HG02588 (cell line): ENCODE results near the gene MYMX.
"Not testable (repeated sequence)": the region's sequence is repeated elsewhere in the genome, so short reads cannot be mapped to it uniquely, and the experiment has no call there.

Experiments used
- ATAC-seq: cut with Tn5 transposase; IDR thresholded peaks from one replicate; pipeline ENCODE4 v1.9.1; 2021; ENCODE audit warnings: mild to moderate bottlenecking, moderate library complexity; ENCODE audit not compliant: unreplicated experiment

Gene MYMX

DNA sequence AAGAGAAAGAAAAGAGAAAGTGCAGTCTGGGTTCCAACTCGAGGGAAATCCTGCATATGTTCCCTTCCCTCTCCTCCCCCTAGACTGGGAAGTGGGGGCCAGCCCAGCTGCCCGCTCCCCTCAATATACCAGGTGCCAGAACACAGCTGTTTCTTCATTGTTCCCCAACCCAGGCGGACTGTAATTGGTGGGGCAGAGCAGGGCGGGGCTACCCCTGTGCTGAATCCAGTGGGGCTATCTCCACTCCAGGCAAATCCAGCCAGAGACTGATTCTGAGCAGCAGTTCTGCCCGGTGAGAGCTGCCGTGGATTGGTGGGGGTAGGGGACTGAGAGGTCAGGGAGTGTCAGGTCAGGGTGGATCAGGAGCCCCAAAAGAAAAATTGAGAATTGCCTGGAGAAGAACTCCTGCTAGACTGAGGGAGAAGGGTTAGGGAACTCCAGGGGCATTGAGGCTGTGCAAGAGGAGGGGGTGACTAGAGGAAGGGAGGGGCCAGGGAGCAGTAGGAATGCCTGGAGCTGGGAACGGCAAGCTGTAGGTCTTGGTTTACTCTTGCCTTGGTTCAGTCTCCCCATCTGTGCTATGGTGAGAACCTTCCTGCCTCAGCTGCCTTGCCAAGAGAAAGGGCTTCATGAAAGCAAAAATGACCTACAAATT, at the start of gene MYMX:
Gene MYMX (plus strand): TSS at position 250 of the 655 bp plus-strand sequence. CDS start 546 bp downstream, outside the sequence.
- ATAC-seq, result no peak

DNA sequence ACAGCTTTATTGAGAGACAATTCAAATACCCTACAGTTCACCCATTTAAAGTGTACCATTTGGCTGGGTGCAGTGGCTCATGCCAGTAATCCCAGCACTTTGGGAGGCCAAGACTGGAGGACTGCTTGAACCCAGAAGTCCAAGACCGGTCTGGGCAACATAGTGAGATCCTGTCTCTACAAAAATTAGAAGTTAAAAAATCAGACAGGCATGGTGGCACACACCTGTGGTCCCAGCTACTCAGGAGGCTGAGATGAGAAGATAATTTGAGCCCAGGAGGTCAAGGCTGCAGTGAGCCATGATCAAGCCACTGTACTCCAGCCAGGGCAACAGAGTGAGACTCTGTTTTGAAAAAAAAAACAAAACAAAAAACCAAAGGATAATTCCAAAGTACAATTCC, 49.2 kb upstream of the MYMX start:
- no peak for ATAC-seq

DNA sequence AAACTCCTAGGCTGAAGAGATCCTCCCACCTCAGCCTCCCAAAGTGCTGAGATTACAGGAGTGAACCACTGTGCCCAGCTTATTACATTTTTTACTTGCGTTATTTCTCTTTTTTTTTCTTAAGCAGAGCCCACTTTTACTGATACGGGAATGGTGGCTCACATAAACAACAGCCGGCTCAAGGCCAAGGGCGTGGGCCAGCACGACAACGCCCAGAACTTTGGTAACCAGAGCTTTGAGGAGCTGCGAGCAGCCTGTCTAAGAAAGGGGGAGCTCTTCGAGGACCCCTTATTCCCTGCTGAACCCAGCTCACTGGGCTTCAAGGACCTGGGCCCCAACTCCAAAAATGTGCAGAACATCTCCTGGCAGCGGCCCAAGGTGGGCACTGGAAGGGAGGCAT, 47.6 kb upstream of the MYMX start:
- ATAC-seq, result no peak

DNA sequence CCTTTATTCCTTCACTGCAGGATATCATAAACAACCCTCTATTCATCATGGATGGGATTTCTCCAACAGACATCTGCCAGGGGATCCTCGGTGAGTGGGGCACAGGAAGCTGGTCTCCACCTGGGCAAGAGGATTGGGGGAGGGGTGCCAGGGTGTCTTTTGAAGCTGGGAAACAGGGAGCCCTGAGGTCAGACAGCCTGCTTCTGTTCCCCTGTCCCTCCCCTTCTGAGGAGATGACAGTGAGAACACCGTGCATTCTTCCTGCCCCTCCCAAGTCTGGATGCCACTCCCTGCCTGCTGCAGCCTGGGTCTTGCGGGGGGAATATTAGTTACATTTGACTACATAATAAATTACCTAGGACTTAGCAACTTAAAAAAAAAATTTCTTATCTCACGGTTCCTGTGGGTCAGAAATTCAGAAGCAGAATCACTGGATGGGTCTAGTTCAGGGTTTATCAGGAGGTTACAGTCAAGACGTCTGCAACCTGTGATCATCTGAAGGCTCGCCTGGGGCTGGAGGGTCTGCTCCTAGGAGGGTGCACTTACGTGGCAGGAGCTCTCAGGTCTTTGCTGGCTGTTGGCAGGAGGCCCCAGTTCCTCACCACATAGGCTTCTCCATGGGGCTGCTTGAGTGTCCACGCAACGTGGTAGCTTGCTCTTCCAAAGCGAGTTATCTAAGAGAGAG, 46.7 kb upstream of the MYMX start:
- no peak for ATAC-seq

DNA sequence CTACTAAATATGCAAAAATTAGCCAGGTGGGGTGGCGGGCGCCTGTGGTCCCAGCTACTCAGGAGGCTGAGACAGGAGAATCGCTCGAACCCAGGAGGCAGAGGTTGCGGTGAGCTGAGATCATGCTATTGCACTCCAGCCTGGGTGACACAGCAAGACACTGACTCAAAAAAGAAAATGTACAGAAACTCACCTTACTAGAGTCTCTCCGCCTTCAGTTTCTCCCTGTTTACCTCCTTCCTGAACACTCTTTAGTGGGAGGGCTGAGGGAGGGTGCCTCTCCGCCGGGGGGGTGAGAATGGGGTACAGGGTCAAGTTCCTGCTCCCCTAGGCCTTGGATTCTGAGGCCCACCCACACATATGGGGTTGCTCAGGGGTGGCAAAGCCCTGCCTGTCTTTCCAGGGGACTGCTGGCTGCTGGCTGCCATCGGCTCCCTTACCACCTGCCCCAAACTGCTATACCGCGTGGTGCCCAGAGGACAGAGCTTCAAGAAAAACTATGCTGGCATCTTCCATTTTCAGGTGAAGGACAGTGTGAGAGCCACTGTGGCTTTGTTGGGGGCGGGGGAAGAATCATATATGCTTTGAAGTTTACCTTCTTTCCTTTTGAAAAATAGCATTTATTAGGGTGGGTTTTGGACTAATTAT, 44.7 kb upstream of the MYMX start:
- ATAC-seq, result no peak

DNA sequence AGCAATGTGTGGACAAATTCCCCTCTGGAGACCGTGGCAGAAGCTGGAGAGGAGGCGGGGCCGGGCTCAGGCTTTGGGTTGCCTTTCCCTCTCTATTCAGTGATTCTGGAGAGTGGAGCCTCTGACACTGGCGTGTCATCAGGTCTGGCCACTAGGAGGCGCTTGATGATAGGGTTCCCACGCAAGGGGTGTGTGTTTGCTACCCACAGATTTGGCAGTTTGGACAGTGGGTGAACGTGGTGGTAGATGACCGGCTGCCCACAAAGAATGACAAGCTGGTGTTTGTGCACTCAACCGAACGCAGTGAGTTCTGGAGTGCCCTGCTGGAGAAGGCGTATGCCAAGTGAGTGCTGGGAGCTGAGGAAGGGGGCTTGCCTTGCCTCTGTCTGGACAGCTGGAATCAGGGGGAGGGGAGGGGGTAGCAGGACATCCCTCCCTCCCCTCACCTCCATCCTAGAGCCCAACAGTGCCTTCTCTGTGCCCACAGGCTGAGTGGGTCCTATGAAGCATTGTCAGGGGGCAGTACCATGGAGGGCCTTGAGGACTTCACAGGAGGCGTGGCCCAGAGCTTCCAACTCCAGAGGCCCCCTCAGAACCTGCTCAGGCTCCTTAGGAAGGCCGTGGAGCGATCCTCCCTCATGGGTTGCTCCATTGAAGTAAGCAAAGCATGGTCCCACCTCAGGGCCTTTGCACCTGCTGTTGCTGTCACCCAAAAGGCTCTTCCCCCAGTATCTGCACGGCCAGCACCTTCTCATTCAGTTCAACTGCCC, 43.8 kb upstream of the MYMX start:
- no peak for ATAC-seq

DNA sequence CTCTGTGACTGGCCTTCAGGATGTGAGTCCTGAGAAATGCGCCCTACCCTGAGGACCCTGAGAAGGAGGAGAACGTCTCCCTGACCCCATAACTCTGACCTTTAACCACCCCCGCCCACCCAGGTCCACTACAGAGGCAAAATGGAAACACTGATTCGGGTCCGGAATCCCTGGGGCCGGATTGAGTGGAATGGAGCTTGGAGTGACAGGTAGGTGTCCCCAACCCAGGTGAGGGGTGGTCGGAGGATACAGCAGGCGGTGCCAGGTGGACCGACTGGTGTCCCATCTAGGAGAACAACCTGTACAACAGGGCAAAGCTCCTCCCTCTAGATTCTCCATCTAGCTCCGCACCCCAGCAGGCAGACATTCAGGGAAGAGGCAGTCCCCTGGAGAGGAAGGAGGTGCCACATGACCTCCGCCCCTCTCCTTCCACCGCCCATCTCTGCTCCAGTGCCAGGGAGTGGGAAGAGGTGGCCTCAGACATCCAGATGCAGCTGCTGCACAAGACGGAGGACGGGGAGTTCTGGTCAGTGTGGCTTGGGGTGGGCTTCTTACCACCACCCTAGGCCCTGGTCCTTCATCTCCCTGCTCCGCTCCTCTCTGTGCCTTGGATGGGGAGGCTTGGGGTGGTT, 40.5 kb upstream of the MYMX start:
- ATAC-seq, result no peak

DNA sequence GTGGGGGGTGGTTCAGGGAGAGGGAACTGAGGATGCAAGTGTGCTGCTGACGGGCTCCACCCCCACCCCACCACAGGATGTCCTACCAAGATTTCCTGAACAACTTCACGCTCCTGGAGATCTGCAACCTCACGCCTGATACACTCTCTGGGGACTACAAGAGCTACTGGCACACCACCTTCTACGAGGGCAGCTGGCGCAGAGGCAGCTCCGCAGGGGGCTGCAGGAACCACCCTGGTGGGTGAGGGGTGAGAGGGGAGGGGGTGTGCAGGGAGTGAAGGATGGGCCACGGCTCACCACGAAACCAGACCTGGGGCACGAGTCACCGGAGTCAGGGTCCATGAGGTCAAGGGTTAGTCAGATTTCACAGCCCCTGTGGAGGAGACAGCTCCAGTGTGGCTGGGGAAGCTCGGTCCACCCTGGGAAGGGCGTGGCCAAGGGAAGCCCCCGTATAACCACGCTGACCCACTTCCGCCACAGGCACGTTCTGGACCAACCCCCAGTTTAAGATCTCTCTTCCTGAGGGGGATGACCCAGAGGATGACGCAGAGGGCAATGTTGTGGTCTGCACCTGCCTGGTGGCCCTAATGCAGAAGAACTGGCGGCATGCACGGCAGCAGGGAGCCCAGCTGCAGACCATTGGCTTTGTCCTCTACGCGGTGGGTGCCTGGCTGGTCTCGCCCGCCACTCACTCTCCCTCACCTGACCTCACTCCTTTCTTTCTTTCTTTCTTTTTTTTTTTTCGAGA, 39.8 kb upstream of the MYMX start:
- no peak for ATAC-seq

DNA sequence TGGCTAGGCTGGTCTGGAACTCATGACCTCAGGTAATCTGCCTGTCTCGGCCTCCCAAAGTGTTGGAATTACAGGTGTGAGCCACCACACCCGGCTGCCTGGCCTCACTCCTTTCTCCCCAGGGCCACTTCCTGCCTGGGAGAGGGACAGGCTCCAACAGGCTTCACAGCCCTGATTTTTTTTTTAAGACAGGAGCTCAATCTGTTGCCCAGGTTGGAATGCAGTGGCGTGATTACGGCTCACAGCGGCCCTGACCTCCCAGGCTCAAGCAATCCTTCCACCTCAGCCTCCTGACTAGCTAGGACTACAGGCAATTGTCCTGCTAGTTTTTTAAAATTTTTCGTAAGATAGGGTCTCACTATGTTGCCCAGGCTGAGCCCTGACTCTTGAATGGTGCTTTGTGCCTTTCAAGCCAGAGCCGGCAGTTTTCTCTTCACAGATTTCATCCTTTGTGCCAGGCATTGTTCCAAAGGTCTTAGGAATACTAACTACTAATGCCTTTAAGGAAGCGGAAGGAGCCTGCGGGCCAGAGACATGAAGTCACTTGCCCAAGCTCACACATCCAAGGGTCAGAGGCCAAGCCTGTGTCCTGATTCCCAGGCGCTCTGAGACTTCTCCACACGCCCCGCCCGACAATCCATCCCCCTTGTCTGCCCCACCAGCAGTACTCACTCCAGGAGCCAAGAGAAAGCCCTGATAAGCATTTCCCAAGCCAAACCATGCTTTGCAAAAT, 38.9 kb upstream of the MYMX start:
- no peak for ATAC-seq

DNA sequence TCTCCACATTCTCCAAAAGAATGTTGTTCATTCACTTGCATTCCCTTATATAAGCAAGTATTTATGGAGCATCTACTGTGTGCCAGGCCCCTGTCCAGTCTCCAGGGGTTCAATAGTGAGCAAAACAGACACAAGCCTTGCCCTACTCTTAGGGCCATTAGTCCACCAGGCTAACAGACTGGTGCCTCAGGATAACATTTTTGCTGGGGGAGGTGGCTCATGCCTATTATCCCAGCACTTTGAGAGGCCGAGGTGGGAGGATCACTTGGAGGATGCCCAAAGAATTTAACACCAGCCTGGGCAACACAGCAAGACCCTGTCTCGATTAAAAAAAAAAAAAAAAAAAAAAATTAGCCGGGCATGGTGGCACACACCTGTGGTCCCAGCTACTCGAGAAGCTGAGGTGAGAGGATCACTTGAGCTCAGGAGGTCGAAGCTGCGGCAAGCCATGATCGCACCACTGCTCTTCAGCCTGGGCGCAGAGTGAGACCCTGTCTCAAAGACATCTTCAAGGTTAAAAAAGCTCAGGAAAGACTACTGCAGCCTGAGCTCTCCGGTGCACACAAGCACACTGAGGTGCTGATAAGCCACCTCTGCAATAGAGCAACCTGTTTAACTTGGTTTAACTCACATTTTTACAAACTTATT, 38.2 kb upstream of the MYMX start:
- no peak for ATAC-seq

DNA sequence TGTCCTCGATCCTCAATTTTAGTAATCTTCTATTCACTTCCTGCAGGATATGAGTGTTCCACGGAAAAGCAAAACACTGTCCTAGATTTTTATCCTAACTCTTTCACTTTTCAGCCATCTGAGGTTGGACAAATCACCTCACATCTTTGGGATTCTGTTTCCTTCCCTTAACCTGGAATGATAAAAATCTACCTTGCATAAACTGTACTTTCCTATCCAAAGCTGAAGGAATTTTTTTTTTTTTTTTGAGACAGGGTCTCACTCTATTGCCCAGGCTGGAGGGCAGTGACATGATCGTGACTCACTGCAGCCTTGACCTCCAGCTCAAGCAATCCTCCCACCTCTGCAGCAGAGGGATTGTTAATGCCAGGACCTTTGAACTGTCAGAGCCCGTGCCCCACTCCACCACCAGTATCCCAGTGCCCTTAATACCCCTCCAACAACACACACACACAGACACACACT, 37.6 kb upstream of the MYMX start:
- ATAC-seq, result no peak

DNA sequence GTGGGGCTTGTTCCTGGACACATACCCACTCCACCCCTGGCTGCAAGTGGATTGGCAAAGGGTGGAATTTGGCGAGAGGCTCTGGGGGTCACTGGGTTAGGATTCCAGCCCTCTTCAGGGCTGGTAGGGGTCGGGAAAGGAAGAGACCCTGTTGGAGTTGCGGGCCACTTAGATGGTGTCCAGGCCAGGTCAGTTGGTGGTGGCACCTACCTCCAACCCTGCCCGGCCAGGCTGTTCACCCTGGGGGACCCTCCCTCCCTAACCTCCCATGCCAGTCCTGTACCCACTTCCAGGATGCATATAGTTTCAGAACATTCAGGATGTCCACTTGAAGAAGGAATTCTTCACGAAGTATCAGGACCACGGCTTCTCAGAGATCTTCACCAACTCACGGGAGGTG, 37.1 kb upstream of the MYMX start:
- no peak for ATAC-seq

DNA sequence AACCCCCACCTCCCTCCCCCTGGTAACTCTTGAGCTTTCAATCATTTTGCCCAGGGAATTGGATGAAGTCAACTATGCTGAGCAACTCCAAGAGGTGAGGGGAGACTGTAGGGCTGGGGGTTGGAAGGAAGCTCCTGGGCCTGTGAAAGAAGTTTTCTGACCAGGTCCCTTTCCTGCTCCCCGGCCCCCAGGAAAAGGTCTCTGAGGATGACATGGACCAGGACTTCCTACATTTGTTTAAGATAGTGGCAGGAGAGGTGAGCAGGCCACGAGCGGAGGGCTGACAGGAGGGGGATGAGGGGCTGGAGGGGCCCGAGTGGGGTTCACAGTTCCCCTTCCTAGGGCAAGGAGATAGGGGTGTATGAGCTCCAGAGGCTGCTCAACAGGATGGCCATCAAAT, 36.3 kb upstream of the MYMX start:
- no peak for ATAC-seq

DNA sequence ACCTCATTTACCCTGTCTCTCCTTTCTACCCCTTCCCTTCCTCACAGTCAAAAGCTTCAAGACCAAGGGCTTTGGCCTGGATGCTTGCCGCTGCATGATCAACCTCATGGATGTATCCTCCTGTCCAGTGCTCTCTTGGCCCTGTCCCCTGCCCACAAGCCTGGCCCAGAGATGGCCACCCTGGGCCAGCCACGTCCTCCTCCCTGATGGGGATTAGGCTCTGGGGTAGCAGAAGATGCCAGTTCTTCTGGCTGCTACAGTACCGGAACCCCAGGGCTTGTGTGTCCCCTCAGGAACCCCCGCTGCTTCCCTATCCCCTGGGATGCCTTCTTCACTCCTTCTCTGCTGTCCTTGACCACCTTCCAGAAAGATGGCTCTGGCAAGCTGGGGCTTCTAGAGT, 35.8 kb upstream of the MYMX start:
- ATAC-seq, result no peak

DNA sequence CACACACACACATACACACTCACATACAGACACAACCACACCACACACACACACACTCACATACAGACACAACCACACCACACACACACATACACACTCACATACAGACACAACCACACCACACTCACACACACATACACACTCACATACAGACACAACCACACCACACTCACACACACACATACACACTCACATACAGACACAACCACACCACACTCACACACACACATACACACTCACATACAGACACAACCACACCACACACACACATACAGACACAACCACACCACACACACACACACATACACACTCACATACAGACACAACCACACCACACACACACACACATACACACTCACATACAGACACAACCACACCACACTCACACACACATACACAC, 34.9 kb upstream of the MYMX start:
- not testable (repeated sequence) for ATAC-seq

DNA sequence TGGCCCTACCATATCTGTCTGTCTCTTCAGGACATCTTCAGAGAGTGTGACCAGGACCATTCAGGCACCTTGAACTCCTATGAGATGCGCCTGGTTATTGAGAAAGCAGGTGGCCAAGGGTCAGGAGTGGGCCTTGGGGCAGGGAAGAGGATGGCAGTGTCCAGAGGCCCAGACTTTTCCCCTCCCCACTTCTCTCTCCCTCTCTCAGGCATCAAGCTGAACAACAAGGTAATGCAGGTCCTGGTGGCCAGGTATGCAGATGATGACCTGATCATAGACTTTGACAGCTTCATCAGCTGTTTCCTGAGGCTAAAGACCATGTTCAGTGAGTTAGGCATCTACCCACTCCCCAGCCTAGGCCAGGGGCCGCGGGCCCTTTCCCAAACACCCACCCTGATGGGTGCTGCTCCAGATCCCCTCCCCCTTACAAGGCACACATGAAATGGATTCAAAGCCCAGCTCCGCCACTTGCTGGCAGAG, 33.8 kb upstream of the MYMX start:
- no peak for ATAC-seq

DNA sequence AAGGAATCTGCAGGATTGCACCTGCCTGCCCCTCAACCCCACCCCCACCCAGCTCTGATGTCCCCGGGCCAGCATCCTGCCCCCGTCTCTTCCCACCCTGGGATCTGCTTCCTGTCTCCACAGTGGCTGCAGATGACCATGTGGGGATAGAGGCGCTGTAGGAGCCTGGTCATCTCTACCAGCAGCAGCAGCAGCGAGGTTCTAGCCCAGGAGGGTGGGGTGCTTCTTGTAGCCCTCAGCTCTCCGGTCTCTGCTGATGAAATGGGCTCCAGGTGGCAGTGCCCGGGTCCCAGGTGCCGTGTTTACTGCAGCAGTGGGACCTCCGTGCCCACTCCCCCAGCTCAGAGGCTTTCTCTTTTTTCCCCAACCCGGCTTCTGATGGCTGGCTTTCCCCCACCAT, 32.9 kb upstream of the MYMX start:
- no peak for ATAC-seq

DNA sequence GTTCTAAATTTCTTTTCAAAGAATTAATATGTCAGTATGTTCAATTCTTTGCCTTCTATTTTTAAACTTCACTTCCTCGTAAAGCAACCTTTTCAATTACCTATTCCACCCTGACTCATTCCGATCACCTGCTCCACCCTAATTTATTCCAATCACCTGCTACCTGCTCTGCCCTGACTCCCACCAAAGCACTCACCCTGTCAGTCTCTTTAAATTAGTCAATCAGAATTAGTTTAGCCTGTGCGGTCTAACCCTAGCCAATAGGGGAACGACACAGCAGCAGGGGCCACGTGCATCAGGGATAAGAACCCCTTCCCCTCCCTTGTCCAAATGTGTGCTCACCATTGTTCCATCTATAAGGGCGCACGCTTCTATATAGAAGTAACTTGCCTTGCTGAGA, 31.4 kb upstream of the MYMX start:
- not testable (repeated sequence) for ATAC-seq
